Measurements from ENCODE around the gene MRPL37.

The MRPL37 gene

GRCh38 chr1:54169068-54169467 lies 30.9 kb upstream of the MRPL37 start:
- DNase-seq (ENCODE audit: low read depth): no peak
- H3K4me3 ChIP-seq (ENCODE audit: low read depth, low read length): no peak overlapping the region
- TF ChIP-seq POLR2A (IDR thresholded peaks at IDR 0.05; ENCODE audit: extremely low read depth, insufficient read length) (no peak), CTCF (IDR thresholded peaks at IDR 0.05; ENCODE audit: low read depth, low read length) (no peak), MAX (IDR thresholded peaks at IDR 0.05; ENCODE audit: low read depth, low read length) (no peak), MYC (IDR thresholded peaks at IDR 0.05; ENCODE audit: low read depth, low read length) (no peak)

GRCh38 chr1:54171016-54171415 lies 29.0 kb upstream of the MRPL37 start:
- TF ChIP-seq MYC (IDR thresholded peaks at IDR 0.05; ENCODE audit: low read depth, low read length): no peak
- TF ChIP-seq MAX (IDR thresholded peaks at IDR 0.05; ENCODE audit: low read depth, low read length): no peak
- TF ChIP-seq CTCF (IDR thresholded peaks at IDR 0.05; ENCODE audit: low read depth, low read length): no peak
- no peak for TF ChIP-seq POLR2A (IDR thresholded peaks at IDR 0.05; ENCODE audit: extremely low read depth, insufficient read length)
- H3K4me3 ChIP-seq (ENCODE audit: low read depth, low read length): no peak overlapping the region
- DNase-seq (ENCODE audit: low read depth): no peak

- TF ChIP-seq MYC (IDR thresholded peaks at IDR 0.05; ENCODE audit: low read depth, low read length) (no peak), CTCF (IDR thresholded peaks at IDR 0.05; ENCODE audit: low read depth, low read length) (no peak), MAX (IDR thresholded peaks at IDR 0.05; ENCODE audit: low read depth, low read length) (no peak), POLR2A (IDR thresholded peaks at IDR 0.05; ENCODE audit: extremely low read depth, insufficient read length) (no peak)
- no peak for DNase-seq (ENCODE audit: low read depth)
- H3K4me3 ChIP-seq (ENCODE audit: low read depth, low read length): no peak overlapping the region
Measured at GRCh38 chr1:54171606-54172005, 28.4 kb upstream of the MRPL37 start.

GRCh38 chr1:54172614-54173599 lies 27.1 kb upstream of the MRPL37 start:
- no peak for DNase-seq (ENCODE audit: low read depth)
- TF ChIP-seq POLR2A (IDR thresholded peaks at IDR 0.05; ENCODE audit: extremely low read depth, insufficient read length) (no peak), MAX (IDR thresholded peaks at IDR 0.05; ENCODE audit: low read depth, low read length) (no peak), MYC (IDR thresholded peaks at IDR 0.05; ENCODE audit: low read depth, low read length) (no peak), CTCF (IDR thresholded peaks at IDR 0.05; ENCODE audit: low read depth, low read length) (no peak)
- no peak overlapping the region for H3K4me3 ChIP-seq (ENCODE audit: low read depth, low read length)

GRCh38 chr1:54173681-54174080 lies 26.3 kb upstream of the MRPL37 start:
- DNase-seq (ENCODE audit: low read depth): no peak
- TF ChIP-seq MAX (IDR thresholded peaks at IDR 0.05; ENCODE audit: low read depth, low read length): no peak
- no peak for TF ChIP-seq POLR2A (IDR thresholded peaks at IDR 0.05; ENCODE audit: extremely low read depth, insufficient read length)
- no peak for TF ChIP-seq CTCF (IDR thresholded peaks at IDR 0.05; ENCODE audit: low read depth, low read length)
- no peak for TF ChIP-seq MYC (IDR thresholded peaks at IDR 0.05; ENCODE audit: low read depth, low read length)
- no peak overlapping the region for H3K4me3 ChIP-seq (ENCODE audit: low read depth, low read length)

All from NB4 (cell line).